Adipose tissue (tissue), 3 donors: ENCODE results near the gene SLIT1. TPM values are rescaled to one million over a fixed set of nuclear protein-coding genes. Genes with fewer than 3 reads are reported as not detected.
"Not testable (repeated sequence)": the region's sequence is repeated elsewhere in the genome, so short reads cannot be mapped to it uniquely, and the experiment has no call there.

Source experiments
- H3K27ac ChIP-seq: one replicate; pipeline ENCODE4 v1.5.1; 2013; ENCODE audit warnings: low read depth, low read length
- WGBS, 3 donors: extraction: QIAGEN DNeasy Blood & Tissue Kit; methylation state at CpG; one replicate each; pipeline ENCODE4 v1.1.7; 2013; 5-methylcytosine and 5-hydroxymethylcytosine counted together
- polyA plus RNA-seq, 3 donors: library from polyadenylated mRNA; stranded (reverse); fragments of 200-250 nt; gene quantifications; one replicate each; pipeline ENCODE4 v1.2.3, GENCODE V29; 2013
- donor health status: healthy with polysubstance abuse.
- donor health status: Bipolar disorder and iron deficiency.
- donor health status: healthy.

The SLIT1 gene
- polyA plus RNA-seq, 3 donors = 0.18 to 0.48 (median 0.34) TPM

DNA sequence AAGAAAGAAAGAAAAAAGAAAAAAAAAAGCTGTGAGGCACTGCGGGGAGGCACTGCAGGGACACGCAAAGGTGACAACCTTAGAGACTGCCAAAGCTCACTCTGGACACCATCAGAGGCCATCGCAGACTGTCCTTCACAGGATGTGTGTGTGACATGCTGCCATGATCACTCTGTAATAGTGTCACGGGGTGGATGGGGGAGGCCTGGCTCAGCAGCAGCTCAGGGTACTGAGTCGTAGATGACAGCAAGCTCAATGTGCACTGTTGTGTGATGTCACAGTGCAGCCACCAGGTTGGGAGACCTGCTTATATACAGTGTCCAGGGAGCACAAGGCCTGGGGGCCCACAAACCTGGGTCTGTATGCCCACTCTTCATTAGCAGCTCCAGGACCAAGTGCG lies 83.3 kb downstream of the SLIT1 start:
- 85 to 93% (median 88%) methylated on average over 6 of the region's 6 CpGs for WGBS, 3 donors
- H3K27ac ChIP-seq = no peak overlapping the region

DNA sequence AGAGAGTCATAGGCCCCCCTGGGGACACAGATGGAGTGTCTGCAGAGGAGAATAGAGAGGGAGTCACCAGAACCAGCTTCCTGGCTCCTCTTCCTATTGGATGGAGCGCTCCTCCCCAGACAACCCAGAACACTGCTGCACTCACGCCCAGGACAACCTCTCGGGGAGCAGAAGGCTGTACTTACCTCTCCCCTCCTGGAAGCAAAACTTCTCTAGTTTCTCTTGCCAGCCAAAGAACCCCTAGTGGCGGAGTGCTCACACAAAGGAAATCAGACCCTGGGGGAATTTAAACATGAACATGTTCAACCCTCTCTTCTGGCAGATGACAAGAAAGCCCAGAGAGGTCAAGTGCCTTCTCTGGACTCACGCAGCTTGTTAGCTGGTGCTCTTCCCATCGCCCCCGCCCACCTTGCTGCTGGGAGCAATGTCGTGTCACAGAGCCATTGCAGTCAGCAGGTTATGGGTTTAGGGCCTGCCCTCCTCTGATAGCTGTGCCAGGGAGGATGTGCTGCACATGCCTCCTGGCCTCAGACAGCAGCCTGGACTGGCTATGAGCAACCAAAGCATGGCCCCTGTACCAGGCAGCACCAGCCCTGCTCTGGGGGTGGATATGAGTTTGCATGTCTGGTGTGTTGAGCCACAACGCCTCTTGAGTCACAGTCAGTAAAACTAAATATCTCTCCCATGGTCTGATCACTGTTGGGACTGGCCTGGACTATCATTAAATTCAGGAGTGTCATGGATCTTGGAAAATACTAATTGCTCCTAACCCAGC lies 84.4 kb downstream of the SLIT1 start:
- H3K27ac ChIP-seq = no peak overlapping the region
- 82 to 84% (median 83%) methylated on average over 9 of the region's 9 CpGs for WGBS, 3 donors

DNA sequence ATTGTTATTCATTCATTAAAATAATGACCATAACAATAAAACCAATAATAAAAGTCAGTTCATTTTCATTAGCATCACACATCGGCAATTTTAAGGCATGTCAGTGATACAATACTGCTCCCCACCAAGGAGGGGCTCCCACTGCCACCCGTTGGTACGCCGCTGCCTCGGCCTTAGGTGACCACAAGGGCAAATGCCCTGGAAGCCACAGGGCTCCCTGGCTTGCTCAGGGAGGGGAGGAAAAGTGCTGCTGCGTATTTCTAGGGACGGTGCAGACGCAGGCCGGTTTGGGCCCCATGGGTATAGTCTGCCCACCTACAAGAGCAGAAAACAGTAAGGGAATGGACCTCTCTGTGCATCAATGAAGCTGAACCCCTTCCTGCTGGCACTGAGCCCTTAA lies 85.1 kb downstream of the SLIT1 start:
- 91 to 95% (median 92%) methylated on average over 9 of the region's 9 CpGs for WGBS, 3 donors
- H3K27ac ChIP-seq = no peak overlapping the region

DNA sequence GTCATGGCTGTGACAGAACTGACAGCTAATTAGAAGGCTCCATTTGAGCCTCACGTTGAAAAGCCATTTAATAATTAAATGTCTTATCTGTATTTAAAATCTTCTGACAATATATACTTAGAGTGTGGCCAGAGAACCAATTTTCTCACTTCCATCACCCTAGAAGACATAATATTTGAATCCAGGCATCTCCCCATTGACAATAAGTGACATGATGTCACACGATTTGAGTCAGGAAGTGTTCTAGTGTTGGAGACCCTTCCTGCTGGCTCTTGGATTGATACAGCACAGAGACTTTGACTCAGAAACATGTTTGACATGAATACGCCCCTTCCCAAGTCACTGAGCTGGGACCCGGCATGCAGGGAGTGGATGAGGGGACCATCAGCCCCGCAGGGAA lies 85.9 kb downstream of the SLIT1 start:
- WGBS, 3 donors = 60 to 83% (median 78%) methylated on average over 5 of the region's 5 CpGs
- H3K27ac ChIP-seq = no peak overlapping the region

DNA sequence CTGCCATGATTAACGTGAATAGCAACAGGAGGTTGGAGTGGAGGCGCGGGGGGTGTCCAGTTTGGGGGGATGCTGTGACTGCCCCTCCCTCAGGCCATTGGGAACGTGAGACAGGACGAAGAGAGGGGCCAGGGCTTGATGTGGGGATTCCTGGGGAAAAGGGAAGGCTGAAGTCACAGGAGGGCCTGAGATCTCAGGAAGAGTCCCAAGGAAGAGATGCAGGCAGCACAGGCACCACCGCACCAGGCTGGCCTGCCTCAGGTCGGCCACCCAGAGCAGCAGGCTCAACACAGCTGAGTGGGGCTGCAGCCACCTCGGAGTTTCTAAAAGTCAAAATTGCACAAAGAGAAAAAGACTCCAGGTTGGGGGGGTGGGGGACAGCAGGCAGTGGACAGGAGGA lies 86.7 kb downstream of the SLIT1 start:
- WGBS, 3 donors = 62 to 79% (median 78%) methylated on average over 8 of the region's 8 CpGs
- H3K27ac ChIP-seq = no peak overlapping the region

DNA sequence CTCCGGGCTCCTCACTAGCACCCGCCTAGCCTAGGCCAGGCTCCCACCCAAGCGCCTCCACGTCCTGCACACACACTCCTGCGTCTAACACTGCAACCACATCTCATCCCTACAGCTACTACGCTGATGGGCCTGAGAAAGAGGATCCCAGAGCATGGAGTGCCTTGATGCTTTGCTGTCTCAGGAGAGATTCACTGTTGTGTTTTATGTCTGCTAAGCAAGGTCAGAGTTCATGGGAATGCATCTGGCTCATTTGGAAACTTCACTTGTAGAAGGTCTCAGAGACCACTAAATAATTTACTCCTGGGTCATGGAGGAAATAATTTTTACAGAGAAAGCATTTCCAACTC lies 88.7 kb downstream of the SLIT1 start:
- 73 to 82% (median 80%) methylated on average over 6 of the region's 6 CpGs for WGBS, 3 donors
- H3K27ac ChIP-seq = no peak overlapping the region

DNA sequence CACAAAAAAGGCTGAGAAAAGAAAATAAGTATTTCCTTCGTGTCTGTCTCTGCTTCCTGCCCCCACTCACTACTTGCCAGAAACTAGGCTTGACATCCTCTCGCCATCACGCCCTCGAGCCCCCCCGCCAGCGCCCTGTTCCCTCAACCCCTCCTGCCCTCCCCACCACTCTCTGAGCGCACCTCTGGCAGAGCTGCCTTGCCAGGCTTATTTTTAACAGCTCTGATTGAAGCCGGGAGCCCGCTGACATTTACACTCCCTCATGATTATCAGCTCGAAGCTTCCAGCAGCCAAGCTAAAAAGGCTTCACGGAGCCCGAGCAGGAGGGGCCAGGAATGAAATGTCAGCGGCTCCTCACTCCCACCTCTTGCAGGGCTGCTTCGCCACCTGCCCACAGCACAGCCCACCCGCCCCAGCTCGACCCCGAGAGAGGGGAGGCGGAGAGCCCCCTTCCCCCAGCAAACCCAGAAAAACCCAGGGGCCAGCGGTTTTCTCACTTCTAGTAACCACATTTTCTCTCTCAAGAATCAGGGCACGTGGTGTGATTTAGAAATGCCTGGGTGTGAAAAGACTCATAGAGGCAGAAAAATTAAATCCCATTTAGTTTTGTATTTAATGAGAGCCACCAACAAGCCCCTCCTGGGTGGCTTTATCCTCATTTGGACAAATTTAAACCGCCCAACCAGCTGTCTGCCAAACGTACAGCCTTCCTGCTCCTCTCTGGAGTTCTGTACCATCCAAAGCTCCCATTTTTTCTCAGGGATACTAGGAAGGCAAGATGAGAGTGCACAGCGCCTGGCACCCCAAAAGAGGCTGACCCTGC lies 89.3 kb downstream of the SLIT1 start:
- 18 to 21% (median 21%) methylated on average over 23 of the region's 23 CpGs for WGBS, 3 donors
- H3K27ac ChIP-seq = no peak overlapping the region

DNA sequence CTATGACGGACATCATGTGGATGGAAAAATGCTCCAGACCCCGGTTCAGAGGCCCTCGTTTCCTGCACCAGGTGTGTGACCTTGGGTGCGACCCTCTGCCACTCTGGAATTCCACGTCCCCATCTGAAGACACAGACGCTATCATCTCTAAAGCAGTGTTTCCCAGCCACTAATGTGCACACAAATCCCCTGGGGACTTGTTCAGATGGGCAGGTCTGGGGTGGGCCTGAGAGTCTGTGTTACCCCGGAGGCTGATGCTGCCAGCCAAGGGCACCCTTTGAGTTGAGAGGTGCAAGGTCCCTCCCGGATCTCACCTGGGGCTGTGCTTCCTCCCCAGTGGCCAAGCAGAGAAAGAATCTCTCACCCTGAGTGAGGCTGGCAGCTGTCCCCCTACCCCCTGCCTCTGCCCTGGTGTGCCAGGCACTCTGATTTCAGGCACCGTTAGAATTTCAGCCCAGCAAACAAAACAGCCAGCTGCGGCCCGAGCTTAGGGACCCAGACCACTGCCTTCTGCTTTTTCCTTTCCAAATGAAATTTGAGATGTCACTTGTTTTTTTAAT lies 90.0 kb downstream of the SLIT1 start:
- no peak overlapping the region for H3K27ac ChIP-seq
- 24 to 36% (median 35%) methylated on average over 11 of the region's 11 CpGs for WGBS, 3 donors

DNA sequence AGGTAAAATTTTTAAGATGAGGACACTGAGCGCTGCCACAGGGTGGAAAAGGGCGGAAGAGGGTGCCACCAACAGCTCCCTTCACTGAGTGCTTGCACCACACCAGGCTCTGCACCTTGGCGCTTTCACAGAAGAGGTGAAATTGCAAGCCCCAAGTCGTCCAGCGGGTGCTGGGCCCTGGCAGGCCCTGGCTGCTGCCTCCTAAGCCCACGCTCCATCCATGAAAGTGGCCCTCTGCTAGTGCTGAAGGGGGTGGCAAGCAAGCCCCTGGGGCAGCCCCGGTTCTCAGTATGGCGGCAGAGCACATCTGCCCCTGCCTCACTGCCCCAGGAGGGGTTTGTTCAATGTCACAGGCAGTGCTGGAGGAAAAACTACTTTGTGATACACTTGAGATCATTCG lies 95.1 kb downstream of the SLIT1 start:
- no peak overlapping the region for H3K27ac ChIP-seq
- 69 to 84% (median 83%) methylated on average over 9 of the region's 9 CpGs for WGBS, 3 donors

DNA sequence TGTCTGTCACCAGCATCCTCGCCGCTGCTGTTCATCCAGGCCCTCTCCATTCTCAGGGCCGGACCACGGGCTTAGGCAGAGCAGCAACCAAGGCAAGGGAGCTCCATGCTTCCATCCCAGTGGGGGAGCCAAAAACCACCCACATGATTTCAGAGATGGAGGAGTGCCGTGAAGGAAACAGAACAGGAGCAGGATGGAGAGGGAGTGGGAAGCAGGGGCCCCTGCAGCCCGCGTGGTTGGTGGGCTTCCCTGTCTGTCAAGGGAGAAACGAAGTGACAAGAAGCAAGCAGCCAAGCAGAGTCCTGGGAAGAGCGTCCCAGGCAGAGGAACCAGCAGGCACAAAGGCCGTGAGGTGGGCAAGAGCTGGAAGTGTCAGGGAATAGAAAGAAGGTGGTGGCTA lies 95.7 kb downstream of the SLIT1 start:
- 57 to 68% (median 61%) methylated on average over 10 of the region's 10 CpGs for WGBS, 3 donors
- no peak overlapping the region for H3K27ac ChIP-seq

DNA sequence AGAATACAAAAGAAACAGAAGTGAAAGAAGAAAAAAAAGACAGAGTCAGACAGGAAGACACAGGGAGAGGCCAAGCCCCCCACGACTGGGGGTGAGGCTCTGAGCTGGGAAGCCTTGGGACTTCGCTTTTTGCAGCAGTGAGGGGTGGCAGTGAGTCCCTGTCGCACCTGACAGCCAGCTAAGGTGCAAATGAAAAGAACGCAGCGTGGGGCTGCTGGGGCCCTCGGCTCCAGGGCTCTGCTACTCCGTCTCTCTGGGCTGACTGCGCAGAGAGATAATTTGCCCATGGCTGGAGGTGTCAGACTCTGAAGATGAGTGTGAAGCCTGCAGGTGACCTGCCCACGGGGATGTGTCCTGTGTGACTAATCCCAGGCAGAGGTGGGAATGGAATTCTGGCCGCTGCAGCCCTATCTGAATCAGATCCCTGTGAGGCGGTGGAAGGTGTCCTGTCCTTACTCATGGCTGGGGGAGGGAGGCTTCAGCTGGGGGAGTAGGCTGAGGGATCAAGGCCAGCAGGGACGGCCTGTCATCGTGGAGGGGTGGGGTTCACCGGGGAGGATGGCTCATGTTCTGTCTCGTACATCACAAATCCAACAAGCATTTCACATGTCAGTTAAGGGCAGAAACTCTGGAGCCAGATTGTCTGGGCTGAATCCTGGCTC lies 96.4 kb downstream of the SLIT1 start:
- WGBS, 3 donors = 19 to 39% (median 29%) methylated on average over 15 of the region's 15 CpGs
- H3K27ac ChIP-seq = no peak overlapping the region

DNA sequence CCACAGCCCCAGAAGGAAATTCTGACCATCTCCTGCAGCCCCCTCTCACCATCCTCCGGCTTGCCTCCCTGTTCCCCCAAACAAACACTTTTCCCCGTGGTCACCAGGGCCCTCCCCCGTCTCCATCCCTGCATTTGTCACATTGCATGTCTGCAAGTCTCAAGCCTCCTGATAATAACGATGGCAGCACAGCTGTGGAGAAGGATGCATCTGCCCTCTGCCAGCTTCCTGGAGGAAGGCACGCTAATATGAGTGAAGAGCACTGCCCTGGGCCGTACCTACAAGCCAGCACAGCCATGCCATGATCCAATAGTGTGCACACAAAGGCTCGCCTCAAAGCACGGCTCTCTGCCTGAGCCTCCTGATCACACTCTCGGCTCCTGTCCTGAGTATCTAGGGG lies 98.5 kb downstream of the SLIT1 start:
- H3K27ac ChIP-seq = no peak overlapping the region
- 41 to 52% (median 48%) methylated on average over 9 of the region's 9 CpGs for WGBS, 3 donors

DNA sequence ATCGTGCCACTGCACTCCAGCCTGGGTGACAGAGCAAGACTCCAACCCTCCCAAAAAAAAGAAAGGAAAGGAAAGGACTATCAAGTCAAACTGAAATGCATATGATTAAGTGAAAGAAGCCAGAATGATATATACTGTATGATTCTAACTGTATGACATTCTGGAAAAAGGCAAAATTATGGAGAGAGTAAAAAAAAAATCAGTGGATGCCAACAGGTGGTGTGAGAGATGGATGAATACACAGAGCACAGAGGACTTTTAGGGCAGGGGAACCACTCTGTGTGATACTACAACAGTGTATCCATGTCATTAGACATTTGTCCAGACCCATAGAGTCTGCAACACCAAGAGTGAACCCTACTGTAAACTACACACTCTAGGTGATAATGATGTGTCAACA lies 99.2 kb downstream of the SLIT1 start:
- 72 to 86% (median 82%) methylated on average over 1 of the region's 1 CpG for WGBS, 3 donors
- H3K27ac ChIP-seq = no peak overlapping the region

DNA sequence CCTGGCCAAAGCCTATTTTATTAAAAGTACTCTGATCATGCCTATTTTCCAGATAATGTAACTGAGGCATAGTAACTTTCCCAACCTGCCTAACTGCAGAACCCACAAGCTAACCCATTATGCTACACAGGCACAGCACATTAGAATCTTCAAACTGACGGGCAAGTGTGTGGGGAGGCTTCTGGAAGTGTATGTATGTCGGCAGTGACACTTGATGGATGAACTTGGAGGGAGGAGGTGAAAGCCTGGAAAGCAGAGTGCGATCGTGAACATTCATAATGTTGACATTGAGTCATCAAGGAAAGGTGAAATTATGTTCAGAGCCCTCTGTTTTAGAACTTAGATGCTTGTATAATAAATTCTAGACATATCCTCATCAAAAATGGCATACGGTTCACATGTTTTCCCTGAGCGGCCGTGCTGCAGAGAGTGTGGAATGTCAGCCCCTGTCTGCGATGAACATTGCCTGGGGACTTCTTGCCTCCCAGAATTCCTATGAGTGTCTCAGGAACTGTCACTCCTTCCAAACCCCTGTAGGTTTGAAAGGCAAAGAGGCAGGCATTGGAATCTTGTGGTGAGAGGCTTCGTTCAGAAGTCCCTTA lies 102.4 kb downstream of the SLIT1 start:
- 52 to 65% (median 52%) methylated on average over 9 of the region's 9 CpGs for WGBS, 3 donors
- no peak overlapping the region for H3K27ac ChIP-seq

DNA sequence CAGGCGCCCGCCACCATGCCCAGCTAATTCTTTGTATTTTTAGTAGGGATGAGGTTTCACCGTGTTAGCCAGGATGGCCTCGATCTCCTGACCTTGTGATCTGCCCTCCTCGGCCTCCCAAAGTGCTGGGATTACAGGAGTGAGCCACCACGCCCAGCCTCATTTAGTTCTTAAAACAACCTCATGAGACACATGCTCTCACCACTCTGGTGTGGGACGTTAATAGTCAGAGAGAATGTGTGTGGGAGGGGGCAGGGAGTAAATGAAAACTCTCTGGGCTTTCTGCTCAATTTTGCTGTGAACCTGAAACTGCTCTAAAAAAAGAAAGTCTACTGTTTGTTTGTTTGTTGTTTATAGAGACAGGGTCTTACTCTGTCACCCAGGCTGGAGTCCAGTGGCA lies 103.2 kb downstream of the SLIT1 start:
- WGBS, 3 donors = 76 to 83% (median 78%) methylated on average over 7 of the region's 7 CpGs
- H3K27ac ChIP-seq = not testable (repeated sequence)

DNA sequence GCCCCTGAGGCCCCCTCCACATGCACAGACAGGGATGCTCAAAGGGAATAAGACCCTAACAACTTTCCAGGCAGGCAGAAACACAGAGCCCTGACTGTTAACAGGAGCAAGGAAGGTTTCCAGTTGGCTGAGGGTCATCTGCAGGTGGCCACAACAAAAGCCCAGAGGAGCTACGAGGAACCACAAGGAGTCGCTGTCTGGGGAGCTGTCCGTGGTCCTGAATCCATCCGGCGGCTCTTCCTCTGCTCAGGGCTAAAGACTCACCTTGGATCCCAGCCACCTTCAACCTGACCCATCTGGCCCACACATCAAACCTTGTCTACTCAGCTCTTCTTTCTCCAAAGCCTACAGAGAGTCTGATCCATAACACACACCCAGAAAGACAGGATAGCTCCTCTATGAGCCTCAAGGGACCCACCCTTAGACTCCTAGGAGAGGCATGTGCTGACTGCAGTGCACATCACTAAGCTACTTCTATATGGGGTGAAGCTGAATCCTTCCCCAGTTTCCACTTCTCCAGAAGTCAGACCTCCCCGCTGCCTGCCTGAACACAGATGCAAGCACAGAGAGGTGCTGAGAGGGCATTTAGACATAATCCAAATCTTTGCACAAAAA lies 104.0 kb downstream of the SLIT1 start:
- 11 to 20% (median 13%) methylated on average over 6 of the region's 6 CpGs for WGBS, 3 donors
- no peak overlapping the region for H3K27ac ChIP-seq

DNA sequence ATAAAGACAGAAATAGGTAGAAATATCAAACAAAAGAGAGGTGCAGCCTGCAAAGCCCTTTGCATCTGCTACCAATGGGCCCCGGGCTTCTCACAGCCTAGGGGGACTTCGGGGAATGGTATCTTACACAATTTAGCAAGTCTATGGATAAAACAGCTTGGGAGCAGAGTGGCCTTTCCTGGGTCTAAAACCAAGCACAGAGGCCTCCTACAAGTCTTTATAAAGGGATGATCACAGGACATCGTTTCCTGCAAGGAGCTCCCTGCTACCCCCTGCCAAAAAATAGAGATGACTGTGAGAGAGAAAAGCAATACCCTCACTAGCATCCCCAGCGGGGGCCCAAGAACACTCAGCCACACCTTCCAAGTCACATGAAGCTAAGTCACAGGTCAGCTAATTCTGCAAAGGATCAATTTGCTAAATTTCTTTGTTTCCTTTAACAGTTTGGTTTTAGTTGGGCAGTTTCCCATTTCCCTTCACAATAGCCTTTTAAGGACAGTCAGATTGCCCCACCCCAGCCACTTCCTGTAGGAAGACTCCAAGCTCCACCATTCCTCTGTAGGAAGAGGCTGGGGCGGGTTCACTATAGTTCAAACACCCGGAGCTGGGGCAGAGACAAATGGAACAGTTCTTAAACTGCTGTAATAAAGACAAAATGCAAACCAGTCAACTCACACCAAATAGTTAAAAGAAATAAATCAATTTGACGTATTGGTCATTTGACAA lies 105.5 kb downstream of the SLIT1 start:
- no peak overlapping the region for H3K27ac ChIP-seq
- WGBS, 3 donors = 46 to 52% (median 47%) methylated on average over 7 of the region's 7 CpGs

DNA sequence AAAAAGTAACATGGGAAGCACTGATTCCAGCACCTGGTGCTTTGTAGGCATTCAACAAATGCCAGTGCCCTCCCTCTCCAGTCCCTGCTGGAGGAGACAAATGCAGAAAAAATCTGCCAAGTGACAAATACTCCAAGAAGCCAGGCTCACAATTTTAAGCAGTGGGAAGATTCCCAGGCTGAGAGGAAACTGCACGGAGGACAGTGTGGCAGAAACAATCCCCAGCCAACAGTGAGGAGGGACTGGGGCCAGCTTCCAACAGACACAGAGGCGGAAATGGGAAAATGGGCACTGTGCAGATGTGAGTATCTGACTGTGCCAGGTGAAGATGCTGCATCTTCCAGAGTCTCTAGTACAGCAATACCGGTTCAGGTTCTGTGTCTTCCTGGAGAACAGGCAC lies 106.3 kb downstream of the SLIT1 start:
- no peak overlapping the region for H3K27ac ChIP-seq
- WGBS, 3 donors = 63 to 67% (median 65%) methylated on average over 3 of the region's 3 CpGs
